ENCODE data around the gene SERBP1.
"Not testable (repeated sequence)": the region's sequence is repeated elsewhere in the genome, so short reads cannot be mapped to it uniquely, and the experiment has no call there.

The SERBP1 gene

DNA sequence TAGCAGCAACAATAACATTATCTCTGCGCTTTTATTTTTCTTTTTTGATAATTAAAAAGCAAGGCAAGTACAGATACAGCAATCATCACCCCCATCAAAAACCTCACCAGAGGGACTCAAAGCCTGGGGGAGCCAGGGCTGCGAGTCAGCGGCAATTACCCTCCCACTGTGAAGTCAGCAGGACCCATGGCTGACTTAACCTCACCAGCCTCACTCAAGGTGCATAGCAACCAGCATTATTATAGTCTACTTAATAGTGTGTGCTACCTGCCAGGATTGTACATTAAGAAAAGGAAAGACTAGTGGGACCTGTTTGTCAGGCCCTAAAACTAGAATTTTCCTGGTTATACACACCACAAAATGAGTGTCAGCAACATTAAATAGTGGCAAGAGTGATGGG lies 28.9 kb upstream of the SERBP1 start:
- TF ChIP-seq, protein P1, sequence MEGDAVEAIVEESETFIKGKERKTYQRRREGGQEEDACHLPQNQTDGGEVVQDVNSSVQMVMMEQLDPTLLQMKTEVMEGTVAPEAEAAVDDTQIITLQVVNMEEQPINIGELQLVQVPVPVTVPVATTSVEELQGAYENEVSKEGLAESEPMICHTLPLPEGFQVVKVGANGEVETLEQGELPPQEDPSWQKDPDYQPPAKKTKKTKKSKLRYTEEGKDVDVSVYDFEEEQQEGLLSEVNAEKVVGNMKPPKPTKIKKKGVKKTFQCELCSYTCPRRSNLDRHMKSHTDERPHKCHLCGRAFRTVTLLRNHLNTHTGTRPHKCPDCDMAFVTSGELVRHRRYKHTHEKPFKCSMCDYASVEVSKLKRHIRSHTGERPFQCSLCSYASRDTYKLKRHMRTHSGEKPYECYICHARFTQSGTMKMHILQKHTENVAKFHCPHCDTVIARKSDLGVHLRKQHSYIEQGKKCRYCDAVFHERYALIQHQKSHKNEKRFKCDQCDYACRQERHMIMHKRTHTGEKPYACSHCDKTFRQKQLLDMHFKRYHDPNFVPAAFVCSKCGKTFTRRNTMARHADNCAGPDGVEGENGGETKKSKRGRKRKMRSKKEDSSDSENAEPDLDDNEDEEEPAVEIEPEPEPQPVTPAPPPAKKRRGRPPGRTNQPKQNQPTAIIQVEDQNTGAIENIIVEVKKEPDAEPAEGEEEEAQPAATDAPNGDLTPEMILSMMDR (IDR thresholded peaks at IDR 0.05; ENCODE audit: extremely low read depth, missing control alignments), result no peak
- no peak for DNase-seq (ENCODE audit: low spot score)

GRCh38 chr1:67458663-67459062 lies 28.5 kb upstream of the SERBP1 start:
- no peak for DNase-seq (ENCODE audit: low spot score)
- TF ChIP-seq, protein P1 (IDR thresholded peaks at IDR 0.05; ENCODE audit: extremely low read depth, missing control alignments), result no peak

DNA sequence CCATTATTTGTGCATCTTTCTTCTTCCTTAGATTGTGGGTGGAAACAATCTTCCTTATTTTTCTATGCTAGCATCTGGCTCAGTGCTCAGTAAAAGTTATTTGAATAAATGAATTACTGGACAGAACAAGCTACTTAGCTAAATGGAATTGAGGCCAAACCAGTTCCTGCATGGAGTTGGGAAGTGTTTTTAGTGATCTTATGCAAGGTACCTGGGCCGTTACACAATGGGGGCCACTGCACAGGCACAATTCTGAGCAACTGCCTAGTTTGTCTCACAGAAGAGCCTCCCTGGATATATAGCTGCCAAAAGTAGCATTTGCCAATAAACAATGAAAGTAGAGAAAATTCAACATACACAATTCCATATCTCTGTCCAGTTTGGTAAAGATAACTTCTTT lies 27.0 kb upstream of the SERBP1 start:
- DNase-seq (ENCODE audit: low spot score), result no peak
- TF ChIP-seq, protein P1 (IDR thresholded peaks at IDR 0.05; ENCODE audit: extremely low read depth, missing control alignments), result no peak

- no peak for DNase-seq (ENCODE audit: low spot score)
- TF ChIP-seq, protein P1 (IDR thresholded peaks at IDR 0.05; ENCODE audit: extremely low read depth, missing control alignments), result no peak
Measured at GRCh38 chr1:67451815-67452214, 21.6 kb upstream of the SERBP1 start.

GRCh38 chr1:67451356-67451755 lies 21.2 kb upstream of the SERBP1 start:
- no peak for DNase-seq (ENCODE audit: low spot score)
- TF ChIP-seq, protein P1 (IDR thresholded peaks at IDR 0.05; ENCODE audit: extremely low read depth, missing control alignments), result no peak

DNA sequence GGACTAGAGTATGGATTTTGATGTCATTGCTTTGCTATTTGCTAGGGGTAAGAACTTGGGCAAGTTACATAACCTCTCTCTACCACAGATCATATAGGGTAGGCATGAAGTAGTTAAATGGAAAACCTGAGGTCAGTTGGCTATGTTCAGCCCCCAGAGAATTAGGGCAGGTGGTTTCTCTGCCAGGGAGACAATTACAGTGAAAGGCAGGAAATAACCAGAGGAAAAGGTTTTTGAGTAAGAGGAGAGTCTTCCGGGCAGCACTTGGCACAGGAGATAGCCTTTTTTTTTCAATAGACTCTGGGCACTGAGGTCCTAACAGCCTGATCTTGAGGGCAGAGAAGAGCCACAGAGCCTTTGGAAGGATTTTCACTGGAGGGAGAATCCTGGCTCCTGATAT lies 16.7 kb upstream of the SERBP1 start:
- DNase-seq (ENCODE audit: low spot score), result no peak
- TF ChIP-seq, protein P1 (IDR thresholded peaks at IDR 0.05; ENCODE audit: extremely low read depth, missing control alignments), result no peak

DNA sequence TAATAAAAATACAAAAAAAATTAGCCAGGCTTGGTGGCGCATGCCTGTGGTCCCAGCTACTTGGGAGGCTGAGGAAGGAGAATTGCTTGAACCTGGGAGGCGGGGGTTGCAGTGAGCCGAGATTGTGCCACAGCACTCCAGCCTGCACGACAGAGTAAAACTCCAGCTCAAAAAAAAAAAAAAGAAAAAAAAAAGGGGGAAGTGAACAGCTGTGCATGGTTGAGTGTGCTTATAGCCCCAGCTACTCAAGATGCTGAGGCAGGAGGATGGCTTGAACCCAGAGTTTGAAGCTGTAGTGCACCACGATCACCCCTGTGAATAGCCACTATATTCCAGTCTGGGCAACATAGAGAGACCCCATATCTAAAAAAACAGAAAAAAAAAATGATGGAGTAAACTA lies 15.8 kb upstream of the SERBP1 start:
- not testable (repeated sequence) for DNase-seq (ENCODE audit: low spot score)

GRCh38 chr1:67441739-67442281 lies 11.6 kb upstream of the SERBP1 start:
- TF ChIP-seq, protein P1 (IDR thresholded peaks at IDR 0.05; ENCODE audit: extremely low read depth, missing control alignments), result no peak
- DNase-seq (ENCODE audit: low spot score), result no peak
